HPDE6-E6E7 (cell line): ENCODE measurements around the gene PRSS56.
"Not testable (repeated sequence)": the region's sequence is repeated elsewhere in the genome, so short reads cannot be mapped to it uniquely, and the experiment has no call there.

Experiments used
- DNase-seq: peaks from one replicate; pipeline ENCODE4 v3.0.0; 2011; ENCODE audit warnings: missing footprints; ENCODE audit errors: extremely low spot score

PRSS56 gene

DNA sequence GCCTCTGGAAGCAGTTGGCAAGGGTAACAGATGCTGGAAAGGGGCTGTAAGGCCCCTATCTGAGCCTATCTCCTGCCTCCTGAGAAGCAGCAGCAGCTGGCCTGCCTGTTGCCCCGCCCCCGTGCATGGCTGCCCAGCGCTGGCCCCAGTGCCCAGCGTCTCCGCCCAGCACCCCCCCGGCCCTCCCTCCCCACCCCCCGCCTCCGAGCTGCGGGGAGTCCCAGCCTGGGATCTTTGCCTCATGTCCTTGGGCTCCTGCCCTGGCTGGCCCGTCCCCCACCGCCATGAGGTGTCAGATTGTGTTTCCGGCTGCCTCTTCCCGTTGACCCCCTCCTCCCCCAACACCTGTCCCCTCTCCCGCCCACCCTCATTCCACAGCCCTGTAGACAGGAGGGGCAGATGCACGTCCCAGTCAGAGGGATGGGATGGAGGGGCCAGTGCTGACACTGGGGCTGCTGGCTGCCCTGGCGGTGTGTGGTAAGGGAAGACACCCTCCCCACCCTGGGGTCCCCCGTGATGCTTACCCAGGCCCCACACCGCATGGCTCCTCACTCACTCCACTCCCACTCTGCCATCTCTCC is 5.7 kb downstream of the PRSS56 start, which contains the start of gene CHRND:
Gene CHRND (plus strand): TSS at position 370 of the 581 bp plus-strand sequence. CDS start 56 bp downstream, at position 426.
- no peak for DNase-seq

DNA sequence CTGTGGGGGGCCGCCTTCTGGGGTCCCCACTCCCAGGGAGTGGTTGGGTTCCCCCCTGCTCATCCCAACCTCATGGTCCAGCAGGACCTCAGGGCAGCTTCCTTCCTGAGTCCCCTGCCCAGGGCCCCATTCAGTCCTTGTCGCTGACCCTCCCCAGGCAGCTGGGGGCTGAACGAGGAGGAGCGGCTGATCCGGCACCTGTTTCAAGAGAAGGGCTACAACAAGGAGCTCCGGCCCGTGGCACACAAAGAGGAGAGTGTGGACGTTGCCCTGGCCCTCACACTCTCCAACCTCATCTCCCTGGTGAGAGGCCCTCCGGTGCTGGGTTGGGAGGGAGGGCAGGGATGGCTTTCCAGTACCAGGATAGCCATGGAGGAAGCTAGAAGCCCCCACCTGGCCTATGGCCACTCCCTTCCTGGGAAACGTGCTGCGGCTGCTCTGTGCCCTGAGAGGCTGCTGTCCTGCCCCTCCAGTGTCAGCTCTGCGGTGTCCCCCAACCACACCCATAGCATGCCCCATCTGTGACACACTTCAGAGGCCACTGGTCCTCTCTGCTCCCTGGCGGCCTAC is 6.3 kb downstream of the PRSS56 start:
- no peak for DNase-seq

DNA sequence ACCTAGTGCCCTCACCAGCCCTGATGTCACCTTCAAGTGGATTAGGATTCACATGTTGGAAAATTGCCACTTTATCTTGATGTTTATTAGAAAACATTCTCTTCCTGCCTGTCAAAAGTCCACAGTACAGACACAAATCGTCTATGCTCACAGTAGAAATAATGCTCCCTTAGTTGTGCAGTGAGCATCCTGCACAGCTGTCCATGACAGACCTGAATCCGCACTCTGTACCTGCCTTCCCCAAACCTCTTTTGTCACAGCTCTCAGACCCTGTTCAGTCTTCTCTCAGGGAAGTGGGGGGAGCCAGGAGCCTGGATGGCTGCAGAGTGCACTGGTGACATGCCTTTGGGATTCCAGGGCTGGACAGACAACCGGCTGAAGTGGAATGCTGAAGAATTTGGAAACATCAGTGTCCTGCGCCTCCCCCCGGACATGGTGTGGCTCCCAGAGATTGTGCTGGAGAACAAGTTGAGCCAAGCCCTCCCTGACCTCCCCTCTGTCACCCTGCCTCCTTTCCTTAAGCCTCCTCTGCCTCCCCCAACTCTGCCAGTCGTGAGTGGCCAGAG is 7.8 kb downstream of the PRSS56 start:
- no peak for DNase-seq

DNA sequence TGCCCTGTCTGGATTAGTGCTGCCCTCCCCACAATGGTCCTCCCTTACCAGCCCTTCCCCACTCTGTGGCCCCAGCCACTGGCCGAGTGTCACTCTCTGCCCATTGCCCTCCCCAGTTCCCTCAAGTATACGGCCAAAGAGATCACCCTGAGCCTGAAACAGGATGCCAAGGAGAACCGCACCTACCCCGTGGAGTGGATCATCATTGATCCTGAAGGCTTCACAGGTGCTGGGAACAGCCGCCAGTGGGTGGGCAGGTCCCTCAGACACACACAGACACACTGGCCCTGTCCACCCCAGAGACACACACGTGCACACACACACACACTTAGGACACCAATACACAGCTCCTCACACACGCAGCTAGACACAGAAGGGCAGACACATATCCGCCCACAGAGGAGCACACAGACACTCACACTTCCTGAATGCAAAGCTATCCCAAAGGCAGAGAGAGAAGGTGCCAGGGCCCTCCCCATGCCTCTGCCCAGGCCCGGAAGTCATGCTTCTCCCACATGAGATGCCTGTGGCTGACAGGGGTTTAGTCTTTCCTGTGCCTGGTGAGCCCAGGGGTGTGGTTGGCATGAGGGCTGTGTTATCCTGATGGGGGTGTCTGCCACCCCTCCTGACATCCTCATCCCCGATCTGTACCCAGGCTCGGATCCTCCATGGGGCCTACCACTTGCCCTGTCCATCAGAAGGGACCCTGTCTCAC is 8.7 kb downstream of the PRSS56 start:
- DNase-seq: no peak

DNA sequence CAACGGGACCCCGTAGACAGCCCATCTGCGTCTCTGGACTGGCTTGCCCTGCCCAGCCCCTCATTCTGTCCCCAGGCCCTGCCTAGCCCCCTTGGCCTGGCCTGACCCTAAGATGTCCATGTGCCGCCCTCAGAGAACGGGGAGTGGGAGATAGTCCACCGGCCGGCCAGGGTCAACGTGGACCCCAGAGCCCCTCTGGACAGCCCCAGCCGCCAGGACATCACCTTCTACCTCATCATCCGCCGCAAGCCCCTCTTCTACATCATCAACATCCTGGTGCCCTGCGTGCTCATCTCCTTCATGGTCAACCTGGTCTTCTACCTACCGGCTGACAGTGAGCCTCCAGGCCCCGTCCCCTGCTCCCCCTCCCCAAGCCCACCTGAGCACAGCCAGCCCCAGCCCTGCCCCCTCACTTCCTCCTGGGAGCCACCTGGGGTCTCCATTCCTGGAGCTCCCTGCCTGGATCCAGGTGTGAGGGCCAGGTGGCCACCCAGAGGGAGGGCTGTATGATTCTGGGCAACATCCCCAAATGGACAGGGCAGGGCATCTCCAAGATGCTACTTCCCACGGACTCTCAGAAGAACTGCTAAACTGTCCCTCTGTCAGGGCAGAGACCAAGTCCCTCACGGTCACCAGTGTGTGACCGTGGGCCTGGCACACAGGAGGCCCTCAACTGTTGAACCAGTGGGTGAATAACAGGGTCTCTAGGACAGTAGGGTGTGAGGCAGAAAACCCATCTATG is 9.8 kb downstream of the PRSS56 start:
- no peak for DNase-seq

DNA sequence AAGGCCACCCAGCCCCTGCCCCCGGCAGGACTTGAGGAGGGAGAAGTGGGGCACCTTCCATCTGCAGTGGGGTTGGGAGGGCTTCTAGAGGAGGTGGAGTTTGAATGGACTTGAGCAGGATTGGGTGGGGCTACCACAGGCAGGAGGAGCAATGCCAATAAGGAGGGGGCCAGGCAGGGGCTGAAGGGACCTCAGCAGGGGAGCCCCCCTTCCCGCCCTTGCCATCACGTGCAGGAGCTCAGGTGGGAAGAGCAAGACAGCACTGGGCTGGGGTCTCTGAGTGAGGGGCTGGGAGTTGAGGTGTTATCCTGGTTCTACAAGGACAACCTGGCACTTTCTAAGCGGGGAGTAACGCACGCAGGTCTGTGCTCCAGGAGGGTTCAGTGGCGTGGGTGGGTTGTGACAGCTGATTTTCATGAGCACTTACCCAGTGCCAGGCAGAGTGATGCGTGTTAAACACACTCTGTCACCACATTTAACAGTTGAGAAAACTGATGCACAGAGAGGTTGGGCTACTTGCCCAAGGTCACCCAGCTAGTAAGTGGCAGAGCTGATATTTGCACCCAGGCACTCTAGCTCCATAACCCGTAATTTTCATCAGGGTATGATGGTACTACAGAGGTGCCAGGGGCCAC is 10.6 kb downstream of the PRSS56 start:
- no peak for DNase-seq

DNA sequence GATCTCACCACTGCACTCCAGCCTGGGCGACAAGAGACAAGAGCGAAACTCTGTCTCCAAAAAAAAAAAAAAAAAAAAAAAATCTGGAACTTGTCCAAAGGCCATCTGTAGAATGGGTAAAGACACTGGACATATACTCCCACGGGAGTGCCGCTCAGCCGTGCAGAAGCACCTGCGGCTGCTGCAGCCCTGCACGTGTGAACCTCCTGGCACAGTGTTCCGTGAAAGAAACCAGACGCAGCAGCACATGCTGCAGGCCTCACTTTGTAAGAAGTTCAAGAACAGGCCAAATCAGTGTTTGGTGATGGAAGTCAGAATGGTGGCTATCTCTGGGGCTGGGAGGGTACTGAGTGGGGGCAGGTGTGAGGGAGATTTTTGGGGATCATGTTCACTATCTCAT is 12.2 kb downstream of the PRSS56 start:
- no peak for DNase-seq

DNA sequence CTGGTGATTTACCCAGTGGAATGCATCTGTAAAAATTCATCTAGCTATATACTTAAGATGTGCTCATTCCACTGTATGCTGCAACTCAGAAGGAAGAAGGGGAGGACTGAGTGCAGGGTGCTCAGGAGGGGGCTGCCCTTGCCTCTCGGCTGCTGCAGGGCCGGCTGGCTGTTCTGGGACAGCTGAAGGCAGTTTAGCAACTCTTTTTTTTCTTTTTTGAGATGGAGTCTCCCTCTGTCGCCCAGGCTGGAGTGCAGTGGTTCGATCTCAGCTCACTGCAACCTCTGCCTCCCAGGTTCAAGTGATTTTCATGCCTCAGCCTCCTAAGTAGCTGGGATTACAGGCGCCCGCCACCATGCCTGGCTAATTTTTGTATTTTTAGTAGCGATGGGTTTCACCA is 12.6 kb downstream of the PRSS56 start:
- not testable (repeated sequence) for DNase-seq

DNA sequence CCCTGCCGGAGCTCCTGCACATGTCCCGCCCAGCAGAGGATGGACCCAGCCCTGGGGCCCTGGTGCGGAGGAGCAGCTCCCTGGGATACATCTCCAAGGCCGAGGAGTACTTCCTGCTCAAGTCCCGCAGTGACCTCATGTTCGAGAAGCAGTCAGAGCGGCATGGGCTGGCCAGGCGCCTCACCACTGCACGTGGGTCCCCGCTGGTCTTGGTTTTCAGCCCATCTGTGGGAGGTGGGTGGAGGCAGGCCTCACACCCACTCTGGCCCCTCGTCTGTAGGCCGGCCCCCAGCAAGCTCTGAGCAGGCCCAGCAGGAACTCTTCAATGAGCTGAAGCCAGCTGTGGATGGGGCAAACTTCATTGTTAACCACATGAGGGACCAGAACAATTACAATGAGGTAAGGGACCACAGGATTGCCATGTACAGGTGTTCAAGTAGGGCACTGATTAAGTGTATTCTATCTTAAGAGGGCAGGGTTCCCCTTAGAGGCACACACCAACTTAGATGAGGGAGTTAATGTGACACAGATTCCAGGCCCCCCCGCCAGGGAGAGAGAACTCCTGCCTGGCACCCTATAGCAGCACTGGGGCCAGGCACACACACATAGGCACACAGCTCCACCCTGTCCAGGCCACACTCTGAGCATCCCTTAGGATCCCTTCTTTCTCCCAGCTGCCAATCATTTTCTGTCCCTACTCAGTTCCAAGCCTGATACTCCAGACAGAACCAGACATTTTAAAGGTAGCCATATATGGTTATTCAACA is 13.9 kb downstream of the PRSS56 start:
- no peak for DNase-seq

DNA sequence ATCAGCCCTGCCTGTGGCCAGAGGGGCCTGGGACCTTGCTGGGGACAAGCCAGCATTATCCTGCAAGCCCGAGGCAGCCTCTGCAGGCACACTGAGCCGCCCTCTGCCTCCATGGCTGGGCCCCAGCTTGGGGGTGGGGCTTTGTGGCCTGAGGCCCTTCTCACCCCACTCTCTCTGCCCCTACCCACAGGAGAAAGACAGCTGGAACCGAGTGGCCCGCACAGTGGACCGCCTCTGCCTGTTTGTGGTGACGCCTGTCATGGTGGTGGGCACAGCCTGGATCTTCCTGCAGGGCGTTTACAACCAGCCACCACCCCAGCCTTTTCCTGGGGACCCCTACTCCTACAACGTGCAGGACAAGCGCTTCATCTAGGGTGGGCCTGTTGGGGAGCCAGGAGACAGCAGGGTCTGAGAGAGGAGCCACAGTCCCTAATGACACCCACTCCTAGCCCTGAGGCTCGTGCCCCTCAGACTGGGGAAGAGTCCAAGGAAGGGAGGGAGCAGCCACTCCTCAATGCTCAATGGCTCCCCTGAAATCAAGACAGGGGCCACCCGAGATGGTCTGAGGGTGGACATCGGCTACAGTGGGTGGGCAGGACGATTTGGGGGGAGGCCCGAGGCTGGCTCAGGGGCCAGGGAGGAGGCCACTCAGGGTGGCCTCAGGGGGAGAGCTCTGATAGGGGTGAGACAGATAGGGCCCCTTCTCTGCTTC is 14.9 kb downstream of the PRSS56 start:
- no peak for DNase-seq

DNA sequence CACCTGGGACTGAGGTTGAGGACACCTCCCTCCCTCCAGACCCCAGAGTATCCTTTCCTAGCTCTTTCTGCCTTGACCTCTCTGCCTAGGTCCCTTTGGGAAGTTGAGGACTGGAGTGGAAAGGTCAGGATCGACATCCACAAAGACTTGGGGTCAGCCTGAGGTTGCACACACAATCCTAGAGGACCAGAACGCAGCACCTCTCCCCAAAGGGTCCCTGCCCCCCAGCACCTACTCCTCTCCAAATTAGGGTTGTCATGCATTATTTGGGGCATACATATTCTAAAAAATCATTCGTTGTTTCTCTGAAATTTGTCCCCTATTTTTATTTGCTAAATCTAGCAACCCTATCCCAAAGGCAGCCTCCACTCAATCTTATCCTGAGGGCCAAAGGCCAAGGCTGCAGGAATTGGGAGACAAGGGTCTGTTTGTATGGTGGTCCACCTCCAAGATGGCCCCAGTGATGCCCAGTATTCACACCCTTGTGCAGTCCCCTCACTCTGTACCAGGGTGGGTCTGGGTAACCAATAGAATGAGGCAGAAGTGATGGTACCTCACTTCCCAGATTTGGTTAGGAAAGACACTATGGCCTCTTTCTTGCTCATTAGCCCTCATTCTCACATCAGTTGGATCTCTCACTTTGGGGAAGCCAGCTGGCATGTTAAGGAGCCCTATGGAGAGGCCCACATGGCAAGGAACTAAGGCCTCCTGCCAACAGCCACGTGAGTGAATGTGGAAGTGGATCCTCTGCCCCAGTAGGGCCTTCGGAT is 15.8 kb downstream of the PRSS56 start:
- no peak for DNase-seq

DNA sequence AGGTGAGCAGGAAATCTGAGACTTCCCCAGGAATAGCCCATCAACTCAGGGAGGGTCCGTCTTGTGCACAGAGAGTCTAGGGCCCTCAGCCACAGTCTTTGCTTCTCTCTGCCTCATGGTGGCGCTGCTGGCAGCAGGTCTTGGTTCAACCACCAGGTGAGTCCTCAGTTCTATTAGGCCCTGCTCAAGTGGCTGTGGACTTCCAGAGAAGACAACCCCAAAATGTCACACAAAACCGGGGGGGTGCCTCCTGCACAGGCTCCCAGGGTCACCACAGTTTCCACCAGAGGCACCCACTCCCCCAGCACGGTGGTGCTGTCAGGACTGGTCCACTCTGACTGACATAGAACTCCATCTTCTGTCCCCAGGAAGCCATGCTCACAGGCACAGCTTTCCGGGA is 16.9 kb downstream of the PRSS56 start:
- no peak for DNase-seq

DNA sequence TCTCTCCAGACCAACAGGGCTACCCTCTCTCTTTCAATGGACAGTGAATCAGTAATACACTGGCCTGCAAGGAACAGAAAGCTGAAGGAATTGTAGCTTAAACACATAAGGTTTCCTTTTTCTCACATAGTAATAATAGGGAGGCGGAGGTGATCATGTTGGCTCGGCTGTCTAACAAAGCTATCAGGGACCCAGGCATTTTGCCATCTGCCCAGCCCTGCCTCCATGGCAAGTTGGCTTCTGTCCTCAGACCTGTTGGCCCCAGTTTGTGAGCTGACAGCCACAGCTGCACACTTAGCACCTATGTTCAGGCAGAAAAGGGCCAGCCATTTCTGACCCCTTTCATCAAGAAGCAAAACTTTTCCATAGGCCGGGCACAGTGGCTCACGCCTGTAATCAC is 17.3 kb downstream of the PRSS56 start:
- no peak for DNase-seq

DNA sequence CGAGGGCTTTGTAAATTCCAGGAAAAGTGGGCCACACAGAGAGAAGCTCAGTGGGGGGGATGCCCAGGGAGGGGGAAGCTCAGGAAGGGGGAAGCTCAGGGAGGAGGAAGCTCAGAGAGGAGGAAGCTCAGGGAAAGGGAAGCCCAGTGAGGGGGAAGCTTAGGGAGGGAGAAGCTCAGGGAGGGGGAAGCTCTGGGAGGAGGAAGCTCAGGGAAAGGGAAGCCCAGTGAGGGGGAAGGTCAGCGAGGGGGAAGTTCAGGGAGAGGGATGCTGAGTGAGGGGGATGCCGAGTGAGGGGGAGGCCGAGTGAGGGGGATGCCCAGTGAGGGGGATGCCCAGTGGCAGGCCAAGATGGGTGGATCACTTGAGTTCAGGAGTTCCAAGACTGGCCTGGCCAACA is 18.5 kb downstream of the PRSS56 start:
- DNase-seq: no peak

DNA sequence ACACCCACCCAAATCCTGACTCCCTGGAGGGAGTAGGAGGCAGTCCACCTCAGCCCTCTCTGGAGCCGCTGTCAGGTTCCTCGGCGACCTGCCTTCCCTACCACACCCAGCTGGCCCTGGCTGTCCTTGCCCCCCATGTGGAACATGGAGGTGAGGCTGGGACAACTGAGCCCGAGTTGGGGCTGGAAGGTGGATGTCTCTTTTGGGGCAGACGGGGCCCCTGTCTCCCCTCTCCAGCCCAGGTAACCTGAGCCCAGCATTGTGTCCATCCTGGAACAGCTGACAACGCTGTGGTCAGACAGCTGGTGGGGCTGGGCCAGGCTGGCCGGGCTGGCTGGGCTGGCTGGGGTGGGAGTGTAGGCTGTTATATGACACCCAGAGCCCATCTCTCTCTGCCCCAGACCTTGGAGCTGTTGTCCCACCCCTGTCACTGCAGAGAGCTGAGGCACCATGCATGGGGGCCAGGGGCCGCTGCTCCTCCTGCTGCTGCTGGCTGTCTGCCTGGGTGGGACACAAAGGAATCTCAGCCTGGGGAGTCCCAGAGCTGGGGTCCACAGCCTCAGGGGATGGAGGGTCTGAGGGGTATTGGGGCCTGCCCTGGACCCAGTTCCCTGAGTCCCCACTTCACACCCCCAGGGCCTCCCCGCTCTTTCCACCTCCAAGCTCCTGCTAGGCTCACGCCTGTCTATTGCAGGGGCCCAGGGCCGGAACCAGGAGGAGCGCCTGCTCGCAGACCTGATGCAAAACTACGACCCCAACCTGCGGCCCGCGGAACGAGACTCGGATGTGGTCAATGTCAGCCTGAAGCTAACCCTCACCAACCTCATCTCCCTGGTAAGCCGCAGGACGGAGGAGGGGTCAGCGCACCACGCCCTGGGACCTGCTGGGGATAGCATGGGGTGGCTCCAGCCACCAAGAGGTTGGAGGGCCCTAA is 19.4 kb downstream of the PRSS56 start, which contains the start of gene CHRNG:
Gene CHRNG (plus strand): TSS at position 395 of the 934 bp plus-strand sequence. CDS start 56 bp downstream, at position 451.
- no peak for DNase-seq

DNA sequence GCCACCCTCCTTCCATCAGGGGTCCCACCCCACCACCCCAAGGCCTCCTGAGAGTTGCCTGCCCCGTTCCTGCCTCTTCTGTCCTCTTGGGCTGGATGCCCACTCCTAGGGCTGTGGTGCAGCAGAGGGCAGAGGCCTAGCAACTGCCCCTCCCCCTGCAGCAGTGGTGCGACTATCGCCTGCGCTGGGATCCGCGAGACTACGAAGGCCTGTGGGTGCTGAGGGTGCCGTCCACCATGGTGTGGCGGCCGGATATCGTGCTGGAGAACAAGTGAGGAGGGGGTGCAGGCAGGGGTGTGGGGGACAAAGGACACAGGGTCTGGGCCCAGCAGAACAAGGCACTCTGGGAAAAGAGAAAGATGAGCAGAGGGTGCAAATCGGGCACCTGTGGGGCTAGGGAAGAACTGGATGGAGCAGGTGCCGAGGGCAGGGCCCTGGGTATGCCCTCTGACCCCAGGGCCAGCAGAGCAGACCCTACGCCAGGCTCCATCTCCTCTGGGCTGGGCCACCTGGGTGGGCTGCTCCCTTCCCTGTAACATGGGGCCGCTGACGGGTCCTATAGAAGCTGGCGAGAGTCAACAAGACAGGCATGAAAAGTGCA is 20.4 kb downstream of the PRSS56 start:
- no peak for DNase-seq

DNA sequence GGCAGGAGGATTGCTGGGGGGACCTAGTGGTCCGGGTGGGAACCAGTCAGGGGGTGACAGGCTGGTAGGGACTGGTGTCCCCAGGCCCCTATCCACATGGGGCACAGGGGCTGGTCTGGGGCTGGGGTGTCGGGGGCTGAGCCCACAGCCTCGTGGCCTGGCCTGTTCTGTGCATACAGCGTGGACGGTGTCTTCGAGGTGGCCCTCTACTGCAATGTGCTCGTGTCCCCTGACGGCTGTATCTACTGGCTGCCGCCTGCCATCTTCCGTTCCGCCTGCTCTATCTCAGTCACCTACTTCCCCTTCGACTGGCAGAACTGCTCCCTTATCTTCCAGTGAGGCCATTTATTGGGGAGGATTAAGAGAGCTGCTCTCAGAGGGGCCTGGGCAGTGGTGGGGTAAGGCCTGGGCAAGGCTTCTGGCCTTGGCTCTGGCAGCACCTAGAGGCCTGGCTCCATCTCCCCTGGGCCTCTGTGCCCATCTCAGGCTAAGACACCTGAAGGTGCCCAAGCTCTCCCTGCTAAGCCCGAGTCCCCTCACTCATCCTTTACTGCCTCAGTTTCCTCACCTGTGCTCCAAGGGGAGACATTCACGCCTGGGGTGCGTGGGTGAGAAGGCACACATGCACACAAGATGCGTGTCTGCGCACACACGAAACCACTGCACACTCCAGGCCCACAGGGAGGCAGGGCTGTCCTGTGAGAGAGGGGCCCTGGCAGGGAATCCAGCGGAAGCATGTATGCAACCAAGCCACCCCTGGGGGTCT is 21.2 kb downstream of the PRSS56 start:
- DNase-seq: no peak
